Measurements from ENCODE around the gene PRKG1. TPM values are rescaled to one million over a fixed set of nuclear protein-coding genes. Genes with fewer than 3 reads are reported as not detected.

PRKG1 gene
- total RNA-seq, 1 donor from 2014 or later, result not detected

- intact Hi-C loops (cut with micrococcal nuclease), result no loop called here
These were observed 563.9 kb downstream of the PRKG1 start for GRCh38 chr10:51638211-51638610.

GRCh38 chr10:51638737-51639136 lies 564.5 kb downstream of the PRKG1 start:
- intact Hi-C loops (cut with micrococcal nuclease), result no loop called here

- intact Hi-C loops (cut with micrococcal nuclease), result no loop called here
These were observed 566.0 kb downstream of the PRKG1 start for GRCh38 chr10:51640120-51640819.

GRCh38 chr10:51642581-51642980 lies 568.3 kb downstream of the PRKG1 start:
- intact Hi-C loops (cut with micrococcal nuclease), result no loop called here

GRCh38 chr10:51643734-51644133 lies 569.4 kb downstream of the PRKG1 start:
- intact Hi-C loops (cut with micrococcal nuclease), result no loop called here

- intact Hi-C loops (cut with micrococcal nuclease), result no loop called here
These were observed 574.8 kb downstream of the PRKG1 start for GRCh38 chr10:51649064-51649463.

- intact Hi-C loops (cut with micrococcal nuclease), result no loop called here
These were observed 576.8 kb downstream of the PRKG1 start for GRCh38 chr10:51651063-51651462.

- intact Hi-C loops (cut with micrococcal nuclease), result no loop called here
These were observed 578.7 kb downstream of the PRKG1 start for GRCh38 chr10:51653025-51653424.

GRCh38 chr10:51654918-51655317 lies 580.6 kb downstream of the PRKG1 start:
- intact Hi-C loops (cut with micrococcal nuclease), result no loop called here

GRCh38 chr10:51656503-51656902 lies 582.2 kb downstream of the PRKG1 start:
- intact Hi-C loops (cut with micrococcal nuclease), result no loop called here

- intact Hi-C loops (cut with micrococcal nuclease), result no loop called here
These were observed 583.7 kb downstream of the PRKG1 start for GRCh38 chr10:51658000-51658399.

- intact Hi-C loops (cut with micrococcal nuclease), result no loop called here
These were observed 585.1 kb downstream of the PRKG1 start for GRCh38 chr10:51659344-51659743.

- intact Hi-C loops (cut with micrococcal nuclease), result no loop called here
These were observed 588.8 kb downstream of the PRKG1 start for GRCh38 chr10:51663086-51663485.

- intact Hi-C loops (cut with micrococcal nuclease), result no loop called here
These were observed 592.2 kb downstream of the PRKG1 start for GRCh38 chr10:51666456-51666855.

GRCh38 chr10:51667678-51668335 lies 593.5 kb downstream of the PRKG1 start:
- intact Hi-C loops (cut with micrococcal nuclease), result no loop called here

GRCh38 chr10:51668336-51668689 lies 594.0 kb downstream of the PRKG1 start:
- intact Hi-C loops (cut with micrococcal nuclease), result no loop called here

- intact Hi-C loops (cut with micrococcal nuclease), result no loop called here
These were observed 594.8 kb downstream of the PRKG1 start for GRCh38 chr10:51669041-51669440.

- intact Hi-C loops (cut with micrococcal nuclease), result no loop called here
These were observed 597.8 kb downstream of the PRKG1 start for GRCh38 chr10:51672039-51672535.

- intact Hi-C loops (cut with micrococcal nuclease), result no loop called here
These were observed 600.8 kb downstream of the PRKG1 start for GRCh38 chr10:51675088-51675487.

- intact Hi-C loops (cut with micrococcal nuclease), result no loop called here
These were observed 605.6 kb downstream of the PRKG1 start for GRCh38 chr10:51679841-51680240.

GRCh38 chr10:51683031-51683691 lies 608.9 kb downstream of the PRKG1 start:
- intact Hi-C loops (cut with micrococcal nuclease), result no loop called here

GRCh38 chr10:51685768-51686167 lies 611.5 kb downstream of the PRKG1 start:
- intact Hi-C loops (cut with micrococcal nuclease), result no loop called here
